GM12878 (cell line): ENCODE results near the gene RELL2. TPM values are rescaled to one million over a fixed set of nuclear protein-coding genes. Genes with fewer than 3 reads are reported as not detected.
A peak's percentile ranks its signal among the peaks of the same experiment; 100 is the strongest.

Experiments used
- ATAC-seq: fragments of 200-7000 bp; cut with Tn5 transposase; 3 replicates; pipeline ENCODE4 v1.9.1; 2020; ENCODE audit warnings: mild to moderate bottlenecking, moderate library complexity
- BruUV-seq: library from RNA; stranded (reverse); fragments of 400-500 nt; replicated peaks from 2 replicates; lab custom pipeline; 2021; lab: Mats Ljungman, UMichigan
- CTCF ChIA-PET: fragments of 300-600 bp; sonication (Branson Sonifier 250); formaldehyde crosslinking; extraction: SDS; loops from one replicate; lab custom pipeline; 2021; ENCODE audit warnings: inconsistent platforms; lab: Yijun Ruan, JAX
- POLR2A ChIA-PET: fragments of 350-600 bp; formaldehyde crosslinking; extraction: SDS; loops from one replicate; lab custom pipeline; 2021; ENCODE audit warnings: inconsistent platforms; lab: Charles Lee
- RAD21 ChIA-PET: fragments of 300-600 bp; sonication (Branson Sonifier 250); formaldehyde crosslinking; loops from one replicate; lab custom pipeline; 2023; ENCODE audit warnings: antibody characterized with exemption; ENCODE audit not compliant: unreplicated experiment; lab: Charles Lee
- SMC1A ChIA-PET: fragments of 300-600 bp; sonication (Branson Sonifier 250); formaldehyde crosslinking; loops from one replicate; lab custom pipeline; 2023; ENCODE audit not compliant: unreplicated experiment, uncharacterized antibody; lab: Charles Lee
- DNase-seq: peaks from one replicate; pipeline ENCODE4 v3.0.0-alpha.2; 2011; ENCODE audit warnings: low read depth, low spot score
- FAIRE-seq: peaks from 3 replicates; lab custom pipeline; 2011; peaks lifted over from hg19 to GRCh38; lab: Jason Lieb, UNC
- H2AFZ ChIP-seq: 2 replicates; pipeline ENCODE4 v1.6.0; 2011; ENCODE audit warnings: low read depth, low read length, control low read depth; ENCODE audit not compliant: control insufficient read depth
- H3K27ac ChIP-seq: 2 replicates; pipeline ENCODE4 v1.5.1; 2011; ENCODE audit warnings: control low read depth; ENCODE audit not compliant: control insufficient read depth, insufficient read depth
- H3K27me3 ChIP-seq, 2 experiments: replicated peaks in 1 of 2; 2 replicates each; pipeline versions ENCODE4 v1.6.0 to v1.6.1; 2011; ENCODE audit warnings: low read length in 1 of 2; ENCODE audit not compliant: control insufficient read depth in 2 of 2, insufficient read depth in 2 of 2
- H3K36me3 ChIP-seq, 2 experiments: 2 replicates each; pipeline ENCODE4 v1.5.1; 2011; ENCODE audit warnings: low read length in 1 of 2; ENCODE audit not compliant: control insufficient read depth in 2 of 2, insufficient read depth in 2 of 2
- H3K4me1 ChIP-seq: 2 replicates; pipeline ENCODE4 v1.6.1; 2011; ENCODE audit warnings: mild to moderate bottlenecking, low read length, moderate library complexity, mixed read lengths; ENCODE audit not compliant: control insufficient read depth, insufficient read depth
- H3K4me2 ChIP-seq: 2 replicates; pipeline ENCODE4 v1.6.0; 2011; ENCODE audit warnings: control low read depth; ENCODE audit not compliant: control insufficient read depth, insufficient read depth
- H3K4me3 ChIP-seq: fragments of 200-600 bp; sonication (generic); 2 replicates; pipeline ENCODE4 v1.5.1; 2016
- H3K79me2 ChIP-seq: 2 replicates; pipeline ENCODE4 v1.6.0; 2011; ENCODE audit warnings: low read length; ENCODE audit not compliant: control insufficient read depth, insufficient read depth
- H3K9ac ChIP-seq: 2 replicates; pipeline ENCODE4 v1.8.0; 2011; ENCODE audit warnings: low read length, control low read depth, mixed read lengths; ENCODE audit not compliant: control insufficient read depth, insufficient read depth
- H3K9me3 ChIP-seq: replicated peaks from 3 replicates; pipeline ENCODE4 v1.5.1; 2011; ENCODE audit warnings: mild to moderate bottlenecking, low read length; ENCODE audit not compliant: control insufficient read depth, insufficient read depth
- H4K20me1 ChIP-seq: 2 replicates; pipeline ENCODE4 v1.6.0; 2011; ENCODE audit not compliant: control insufficient read depth, insufficient read depth
- BHLHE40 ChIP-seq, 2 experiments: fragments of 450-650 bp in 1 of 2; IDR thresholded peaks; 2 replicates each; pipeline ENCODE4 v1.6.1; 2011 to 2017; ENCODE audit warnings: low read depth in 2 of 2, borderline replicate concordance in 1 of 2, improper control_type of control experiment in 1 of 2, low read length in 1 of 2, mild to moderate bottlenecking in 1 of 2
- GABPA ChIP-seq: IDR thresholded peaks from 2 replicates; pipeline ENCODE4 v1.6.1; 2014; ENCODE audit warnings: antibody characterized with exemption, low read depth, mild to moderate bottlenecking, inconsistent platforms
- KLF5 ChIP-seq: fragments of 450-650 bp; IDR thresholded peaks from 2 replicates; pipeline ENCODE4 v1.6.1; 2014; ENCODE audit warnings: mild to moderate bottlenecking; ENCODE audit not compliant: partially characterized antibody
- MTA3 ChIP-seq: IDR thresholded peaks from 2 replicates; pipeline ENCODE4 v1.6.1; 2012; ENCODE audit warnings: low read length, inconsistent platforms, borderline replicate concordance
- PKNOX1 ChIP-seq: fragments of 450-650 bp; IDR thresholded peaks from 2 replicates; pipeline ENCODE4 v1.6.1; 2016; ENCODE audit warnings: mild to moderate bottlenecking
- PML ChIP-seq: IDR thresholded peaks from 2 replicates; pipeline ENCODE4 v1.6.1; 2012; ENCODE audit warnings: low read length, inconsistent platforms
- ZNF384 ChIP-seq: IDR thresholded peaks from 2 replicates; pipeline ENCODE4 v1.6.1; 2012; ENCODE audit warnings: low read depth, mild to moderate bottlenecking, low read length, improper control_type of control experiment, borderline replicate concordance
- WGBS: methylation state at CpG from one replicate; pipeline ENCODE4 v1.1.6; 2016; ENCODE audit warnings: low lambda C conversion rate; ENCODE audit not compliant: insufficient replicate concordance, insufficient coverage; ENCODE audit errors: missing lambda C conversion rate; 5-methylcytosine and 5-hydroxymethylcytosine counted together
- in situ Hi-C: fragments of 300-500 bp; cut with MboI; formaldehyde crosslinking; loops from 9 replicates; pipeline ENCODE4 v1.14.3; 2018; ENCODE audit warnings: mixed read lengths
- intact Hi-C: fragments of 100-400 bp; cut with micrococcal nuclease; formaldehyde crosslinking; loops from one replicate; pipeline ENCODE4 v1.14.2; 2022; ENCODE audit not compliant: unreplicated experiment
- polyA plus RNA-seq, 11 experiments: library from polyadenylated mRNA; depleted of rRNA in 4 of 11; unstranded in 6 of 11; stranded (reverse) in 5 of 11; fragments of >200 nt; fragmentation: Nextera tagmentation in 4 of 11; fragmentation: Illumina TruSeq in 1 of 11; extraction: Ambion mirVana in 4 of 11; extraction: Trizol in 1 of 11; gene quantifications; 1 replicate in 1 of 11; 2 replicates in 10 of 11; pipeline versions ENCODE4 v1.2.1 to v1.2.3, GENCODE V29; 2011 to 2016; ENCODE audit warnings: inconsistent platforms in 2 of 11, missing spikeins in 2 of 11, low read depth in 1 of 11
- total RNA-seq, 4 experiments: library from RNA; depleted of rRNA in 3 of 4; stranded (reverse); fragments of >200 nt in 3 of 4; fragmentation: Illumina TruSeq in 1 of 4; extraction: Trizol in 1 of 4; gene quantifications; 2 replicates each; pipeline versions ENCODE4 v1.2.1 to v1.2.3, GENCODE V29; 2013 to 2021
- TF ChIP-seq, protein P1 (sequence below): fragments of 150-350 bp; IDR thresholded peaks from 2 replicates; pipeline ENCODE4 v1.6.1; 2016; ENCODE audit warnings: low read depth, low read length
- TF ChIP-seq, protein P2 (sequence below): IDR thresholded peaks from 2 replicates; pipeline ENCODE4 v1.6.1; 2011; ENCODE audit warnings: low read depth, mild to moderate bottlenecking, low read length, moderate library complexity, borderline replicate concordance; ENCODE audit errors: extremely low read depth

The RELL2 gene
- total and polyA plus RNA-seq, 10 of the 15 experiments (the other 5 are each of a cell fraction or from before 2014, with no cell fraction given), result 0.23 to 21.4 (median 7.1) TPM

DNA sequence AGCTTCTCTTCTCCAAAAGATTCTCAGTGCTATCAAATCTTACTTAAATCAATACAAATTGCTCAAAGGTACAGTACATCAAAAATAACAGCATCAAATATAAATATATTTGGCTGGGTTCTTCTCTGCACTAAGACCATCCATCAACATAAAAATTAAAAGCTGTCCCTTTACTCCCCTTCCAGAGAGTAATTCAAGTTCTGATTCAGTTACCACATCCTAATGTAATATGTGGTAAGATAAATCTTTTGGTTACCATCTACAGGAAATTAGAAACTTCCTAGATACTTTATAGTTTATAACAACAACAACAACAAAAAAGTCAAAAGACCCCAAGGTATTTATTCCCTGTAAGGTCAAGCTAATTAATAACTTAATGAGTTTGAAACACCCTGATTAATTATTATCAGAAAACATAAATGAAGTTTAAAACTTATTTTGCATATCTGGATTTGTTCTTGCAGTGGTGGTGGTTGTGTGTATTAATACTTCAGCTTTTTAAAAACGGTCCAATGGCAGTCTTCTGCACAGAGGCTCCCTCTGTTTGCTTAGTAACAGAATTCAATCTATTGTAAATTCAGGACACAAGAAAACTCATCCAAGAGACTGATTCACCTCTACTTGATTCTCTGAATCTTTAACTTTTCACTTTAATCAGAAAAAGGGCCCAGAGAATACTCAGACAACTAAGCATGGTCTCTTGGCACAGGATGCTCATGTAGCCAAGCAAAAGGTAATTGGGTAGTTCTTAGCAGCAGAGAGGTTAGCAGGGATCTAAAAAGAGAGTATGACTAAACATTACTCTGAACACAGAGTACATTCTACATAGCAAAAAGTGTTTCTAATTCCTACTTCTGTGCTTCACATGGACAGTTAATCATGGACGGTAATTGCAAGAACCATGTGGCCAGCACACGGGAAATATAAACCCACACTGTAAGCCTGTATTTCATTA is 38.1 kb upstream of the RELL2 start:
- SMC1A ChIA-PET, result interaction anchor here (0.6 to 4.0 kb wide), 12 partner anchors 10 to 156 kb away, joined by 3 to 45 read pairs (median 4); partner anchors contain the start of gene DIAPH1
- Histone ChIP-seq H3K4me1 (peaks cover 11% of the 10 kb centered on the region), H3K79me2 (peaks cover 74% of the 10 kb centered on the region), H3K36me3 (peaks cover 3 to 8% of the 10 kb centered on the region in 2 experiments), H3K4me3 (no peak overlapping the region), H3K27ac (no peak overlapping the region; the same call in 1 of the 2 replicates), H3K27me3 (no peaks in the 10 kb centered on the region)
- POLR2A ChIA-PET, result interaction anchor here (1.9 to 4.6 kb wide), 4 partner anchors 9 to 38 kb away, joined by 5 to 41 read pairs (median 16); partner anchors contain the start of genes DIAPH1, HDAC3 and RELL2
- in situ Hi-C loops, result no loop called here
- no peak for FAIRE-seq
- BruUV-seq, result TSS peak; percentile 34
- no peak for TF ChIP-seq GABPA
- no peak for TF ChIP-seq MTA3
- TF ChIP-seq, protein P1, sequence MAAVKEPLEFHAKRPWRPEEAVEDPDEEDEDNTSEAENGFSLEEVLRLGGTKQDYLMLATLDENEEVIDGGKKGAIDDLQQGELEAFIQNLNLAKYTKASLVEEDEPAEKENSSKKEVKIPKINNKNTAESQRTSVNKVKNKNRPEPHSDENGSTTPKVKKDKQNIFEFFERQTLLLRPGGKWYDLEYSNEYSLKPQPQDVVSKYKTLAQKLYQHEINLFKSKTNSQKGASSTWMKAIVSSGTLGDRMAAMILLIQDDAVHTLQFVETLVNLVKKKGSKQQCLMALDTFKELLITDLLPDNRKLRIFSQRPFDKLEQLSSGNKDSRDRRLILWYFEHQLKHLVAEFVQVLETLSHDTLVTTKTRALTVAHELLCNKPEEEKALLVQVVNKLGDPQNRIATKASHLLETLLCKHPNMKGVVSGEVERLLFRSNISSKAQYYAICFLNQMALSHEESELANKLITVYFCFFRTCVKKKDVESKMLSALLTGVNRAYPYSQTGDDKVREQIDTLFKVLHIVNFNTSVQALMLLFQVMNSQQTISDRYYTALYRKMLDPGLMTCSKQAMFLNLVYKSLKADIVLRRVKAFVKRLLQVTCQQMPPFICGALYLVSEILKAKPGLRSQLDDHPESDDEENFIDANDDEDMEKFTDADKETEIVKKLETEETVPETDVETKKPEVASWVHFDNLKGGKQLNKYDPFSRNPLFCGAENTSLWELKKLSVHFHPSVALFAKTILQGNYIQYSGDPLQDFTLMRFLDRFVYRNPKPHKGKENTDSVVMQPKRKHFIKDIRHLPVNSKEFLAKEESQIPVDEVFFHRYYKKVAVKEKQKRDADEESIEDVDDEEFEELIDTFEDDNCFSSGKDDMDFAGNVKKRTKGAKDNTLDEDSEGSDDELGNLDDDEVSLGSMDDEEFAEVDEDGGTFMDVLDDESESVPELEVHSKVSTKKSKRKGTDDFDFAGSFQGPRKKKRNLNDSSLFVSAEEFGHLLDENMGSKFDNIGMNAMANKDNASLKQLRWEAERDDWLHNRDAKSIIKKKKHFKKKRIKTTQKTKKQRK, result no peak
- no peak for TF ChIP-seq BHLHE40 (IDR thresholded peaks at IDR 0.05; ENCODE audit: borderline replicate concordance in 1 of 2, low read depth in 2 of 2, low read length in 1 of 2)
- TF ChIP-seq PML, result no peak
- TF ChIP-seq PKNOX1, result no peak
- no peak for TF ChIP-seq KLF5
- TF ChIP-seq ZNF384, result no peak
- TF ChIP-seq, protein P2, sequence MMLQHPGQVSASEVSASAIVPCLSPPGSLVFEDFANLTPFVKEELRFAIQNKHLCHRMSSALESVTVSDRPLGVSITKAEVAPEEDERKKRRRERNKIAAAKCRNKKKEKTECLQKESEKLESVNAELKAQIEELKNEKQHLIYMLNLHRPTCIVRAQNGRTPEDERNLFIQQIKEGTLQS, result no peak
- TF ChIP-seq, all 136 proteins: peak for 0
- Histone ChIP-seq H4K20me1 (no peaks in the 10 kb centered on the region), H3K9ac (no peak overlapping the region), H2AFZ (no peak overlapping the region), H3K9me3 (no peaks in the 10 kb centered on the region), H3K4me2 (no peak overlapping the region)
- ChIA-PET CTCF (interaction anchor here (1.0 to 3.9 kb wide), 15 partner anchors 9 to 362 kb away, joined by 3 to 43 read pairs (median 7); partner anchors contain the start of genes DIAPH1, HDAC3, PCDHGA10 and RELL2), RAD21 (interaction anchor here (0.8 to 4.3 kb wide), 8 partner anchors 7 to 617 kb away, joined by 3 to 60 read pairs (median 6); partner anchors contain the start of genes DIAPH1 and FCHSD1)
- DNase-seq (no peak), ATAC-seq (peak; percentile 68)
- 3% methylated on average over 3 of the region's 3 CpGs for WGBS
- intact Hi-C loops, result loop anchor here (10.0 kb wide), 1 partner anchor 366 kb away; the partner anchor contains the start of gene RNF14
